Ascending aorta (tissue), 2 donors: Measurements from ENCODE around the gene ADCY9. TPM values are rescaled to one million over a fixed set of nuclear protein-coding genes. Genes with fewer than 3 reads are reported as not detected.
"Not testable (repeated sequence)": the region's sequence is repeated elsewhere in the genome, so short reads cannot be mapped to it uniquely, and the experiment has no call there.

ENCODE experiments used
- DNase-seq, 2 donors: peaks; one replicate each; pipeline ENCODE4 v3.0.0-alpha.2; 2019; ENCODE audit warnings: low spot score in 2 of 2
- H3K27ac ChIP-seq, 2 donors: fragments of 200-600 bp; sonication (generic); one replicate each; pipeline ENCODE4 v1.5.1; 2016 to 2017; ENCODE audit warnings: mild to moderate bottlenecking in 1 of 2
- H3K27me3 ChIP-seq: fragments of 200-600 bp; sonication (generic); one replicate; pipeline ENCODE4 v1.5.1; 2017
- H3K36me3 ChIP-seq, 2 donors: fragments of 200-600 bp; sonication (generic); one replicate each; pipeline ENCODE4 v1.5.1; 2016
- H3K4me1 ChIP-seq, 2 donors: fragments of 200-600 bp; sonication (generic); one replicate each; pipeline ENCODE4 v1.5.1; 2016 to 2017; ENCODE audit warnings: mild to moderate bottlenecking in 1 of 2
- H3K4me3 ChIP-seq, 2 donors: fragments of 200-600 bp; sonication (generic); one replicate each; pipeline ENCODE4 v1.5.1; 2016 to 2017; ENCODE audit warnings: mild to moderate bottlenecking in 1 of 2
- H3K9me3 ChIP-seq, 2 donors: fragments of 200-600 bp; sonication (generic); one replicate each; pipeline ENCODE4 v1.5.1; 2016
- CTCF ChIP-seq, 3 experiments: fragments of 200-600 bp in 2 of 3; fragments of 450-650 bp in 1 of 3; sonication (generic) in 2 of 3; IDR thresholded peaks; one replicate each; pipeline ENCODE4 v1.5.1; 2016 to 2019; ENCODE audit warnings: antibody characterized with exemption in 3 of 3, mild to moderate bottlenecking in 1 of 3, moderate library complexity in 1 of 3
- intact Hi-C: fragments of 100-400 bp; cut with DNase I; formaldehyde crosslinking; loops from one replicate; pipeline ENCODE4 v1.15.1; 2023
- total RNA-seq: library from RNA; depleted of rRNA; stranded (reverse); fragments of >200 nt; gene quantifications from one replicate; pipeline ENCODE4 v1.1.0, GENCODE V29; 2016

Gene ADCY9
- total RNA-seq, 1 donor from 2014 or later = 49.7 TPM

- H3K27ac ChIP-seq = peak overlapping the region; percentile 91 to 98
- H3K4me1 ChIP-seq = peaks cover 0 to 19% of the 10 kb centered on the region in 2 donors
- intact Hi-C loops = loop anchor here (5.0 to 10.0 kb wide), 2 partner anchors 66 to 376 kb away; partner anchors contain the start of gene CREBBP
- H3K9me3 ChIP-seq = no peaks in the 10 kb centered on the region
- H3K4me3 ChIP-seq = peak overlapping the region; percentile 31 to 54
- no peak for DNase-seq
- H3K27me3 ChIP-seq = no peaks in the 10 kb centered on the region
- H3K36me3 ChIP-seq = no peaks in the 10 kb centered on the region
- TF ChIP-seq CTCF (IDR thresholded peaks at IDR 0.05) = no peak
Observed at GRCh38 chr16:3948378-3948995, 167.8 kb downstream of the ADCY9 start.

GRCh38 chr16:3946604-3947180, 169.6 kb downstream of the ADCY9 start:
- H3K4me3 ChIP-seq = no peak overlapping the region
- H3K4me1 ChIP-seq = peaks cover 0 to 13% of the 10 kb centered on the region in 2 donors
- H3K9me3 ChIP-seq = no peaks in the 10 kb centered on the region
- DNase-seq = no peak
- H3K27me3 ChIP-seq = no peaks in the 10 kb centered on the region
- intact Hi-C loops = loop anchor here (5.0 to 10.0 kb wide), 2 partner anchors 64 to 378 kb away; partner anchors contain the start of gene CREBBP
- H3K36me3 ChIP-seq = peaks cover 0 to 4% of the 10 kb centered on the region in 2 donors
- no peak for TF ChIP-seq CTCF (IDR thresholded peaks at IDR 0.05)
- H3K27ac ChIP-seq = peak overlapping the region; percentile 81 to 82

GRCh38 chr16:3945751-3946603, 170.3 kb downstream of the ADCY9 start:
- Histone ChIP-seq H3K27ac (peak overlapping the region; percentile 81 to 82), H3K27me3 (no peaks in the 10 kb centered on the region), H3K4me1 (peaks cover 0 to 10% of the 10 kb centered on the region in 2 donors), H3K4me3 (peak overlapping the region in 1 of 2 donors; percentile 21), H3K9me3 (no peaks in the 10 kb centered on the region), H3K36me3 (peaks cover 0 to 4% of the 10 kb centered on the region in 2 donors)
- peak in 1 of 2 donors; percentile 88 for DNase-seq
- TF ChIP-seq CTCF (IDR thresholded peaks at IDR 0.05) = no peak
- intact Hi-C loops = loop anchor here (5.0 to 10.0 kb wide), 2 partner anchors 64 to 379 kb away; partner anchors contain the start of gene CREBBP

- not testable (repeated sequence) for H3K4me3 ChIP-seq, H3K27me3 ChIP-seq, H3K9me3 ChIP-seq, H3K27ac ChIP-seq, H3K4me1 ChIP-seq, DNase-seq, H3K36me3 ChIP-seq
- intact Hi-C loops = loop anchor here (10.0 kb wide), 1 partner anchor 380 kb away; no protein-coding TSS in a partner anchor
Observed at GRCh38 chr16:3944457-3944856, 171.8 kb downstream of the ADCY9 start.

- intact Hi-C loops = loop anchor here (10.0 kb wide), 1 partner anchor 383 kb away; no protein-coding TSS in a partner anchor
- H3K4me1 ChIP-seq = not testable (repeated sequence)
Observed at GRCh38 chr16:3942146-3942545, 174.1 kb downstream of the ADCY9 start.

GRCh38 chr16:3938843-3939624, 177.2 kb downstream of the ADCY9 start:
- H3K27me3 ChIP-seq = no peaks in the 10 kb centered on the region
- peaks cover 0 to 5% of the 10 kb centered on the region in 2 donors for H3K4me1 ChIP-seq
- H3K27ac ChIP-seq = no peak overlapping the region
- intact Hi-C loops = loop anchor here (5.0 kb wide), 1 partner anchor 33 kb away; no protein-coding TSS in a partner anchor
- no peaks in the 10 kb centered on the region for H3K9me3 ChIP-seq
- no peak for DNase-seq
- H3K36me3 ChIP-seq = peaks cover 0 to 4% of the 10 kb centered on the region in 2 donors
- peak; percentile 80 to 99 (median 99) for TF ChIP-seq CTCF (IDR thresholded peaks at IDR 0.05)
- H3K4me3 ChIP-seq = peak overlapping the region; percentile 53 to 80

More at GRCh38 chr16:3942146-3942545, 174.1 kb downstream of the ADCY9 start:
- H3K36me3 ChIP-seq, H3K9me3 ChIP-seq, H3K27ac ChIP-seq, DNase-seq, H3K4me3 ChIP-seq, H3K27me3 ChIP-seq: not testable (repeated sequence)
